ENCODE data around the gene SDSL.

- TF ChIP-seq POLR2A (IDR thresholded peaks at IDR 0.05; ENCODE audit: low read depth, low read length) (no peak), BHLHE40 (IDR thresholded peaks at IDR 0.05; ENCODE audit: low read depth, low read length) (no peak), RCOR1 (IDR thresholded peaks at IDR 0.05; ENCODE audit: insufficient replicate concordance, low read length) (no peak), SMC3 (IDR thresholded peaks at IDR 0.05; ENCODE audit: low read depth, low read length) (no peak)
- TF ChIP-seq, protein P1, sequence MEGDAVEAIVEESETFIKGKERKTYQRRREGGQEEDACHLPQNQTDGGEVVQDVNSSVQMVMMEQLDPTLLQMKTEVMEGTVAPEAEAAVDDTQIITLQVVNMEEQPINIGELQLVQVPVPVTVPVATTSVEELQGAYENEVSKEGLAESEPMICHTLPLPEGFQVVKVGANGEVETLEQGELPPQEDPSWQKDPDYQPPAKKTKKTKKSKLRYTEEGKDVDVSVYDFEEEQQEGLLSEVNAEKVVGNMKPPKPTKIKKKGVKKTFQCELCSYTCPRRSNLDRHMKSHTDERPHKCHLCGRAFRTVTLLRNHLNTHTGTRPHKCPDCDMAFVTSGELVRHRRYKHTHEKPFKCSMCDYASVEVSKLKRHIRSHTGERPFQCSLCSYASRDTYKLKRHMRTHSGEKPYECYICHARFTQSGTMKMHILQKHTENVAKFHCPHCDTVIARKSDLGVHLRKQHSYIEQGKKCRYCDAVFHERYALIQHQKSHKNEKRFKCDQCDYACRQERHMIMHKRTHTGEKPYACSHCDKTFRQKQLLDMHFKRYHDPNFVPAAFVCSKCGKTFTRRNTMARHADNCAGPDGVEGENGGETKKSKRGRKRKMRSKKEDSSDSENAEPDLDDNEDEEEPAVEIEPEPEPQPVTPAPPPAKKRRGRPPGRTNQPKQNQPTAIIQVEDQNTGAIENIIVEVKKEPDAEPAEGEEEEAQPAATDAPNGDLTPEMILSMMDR (conservative IDR thresholded peaks at IDR 0.05; ENCODE audit: low read depth, low read length), result no peak
Observed at GRCh38 chr12:113388351-113388750, 33.8 kb upstream of the SDSL start.
